ENCODE results near the gene TMEM168.
"Not testable (repeated sequence)": the region's sequence is repeated elsewhere in the genome, so short reads cannot be mapped to it uniquely, and the experiment has no call there.

The TMEM168 gene, protein sequence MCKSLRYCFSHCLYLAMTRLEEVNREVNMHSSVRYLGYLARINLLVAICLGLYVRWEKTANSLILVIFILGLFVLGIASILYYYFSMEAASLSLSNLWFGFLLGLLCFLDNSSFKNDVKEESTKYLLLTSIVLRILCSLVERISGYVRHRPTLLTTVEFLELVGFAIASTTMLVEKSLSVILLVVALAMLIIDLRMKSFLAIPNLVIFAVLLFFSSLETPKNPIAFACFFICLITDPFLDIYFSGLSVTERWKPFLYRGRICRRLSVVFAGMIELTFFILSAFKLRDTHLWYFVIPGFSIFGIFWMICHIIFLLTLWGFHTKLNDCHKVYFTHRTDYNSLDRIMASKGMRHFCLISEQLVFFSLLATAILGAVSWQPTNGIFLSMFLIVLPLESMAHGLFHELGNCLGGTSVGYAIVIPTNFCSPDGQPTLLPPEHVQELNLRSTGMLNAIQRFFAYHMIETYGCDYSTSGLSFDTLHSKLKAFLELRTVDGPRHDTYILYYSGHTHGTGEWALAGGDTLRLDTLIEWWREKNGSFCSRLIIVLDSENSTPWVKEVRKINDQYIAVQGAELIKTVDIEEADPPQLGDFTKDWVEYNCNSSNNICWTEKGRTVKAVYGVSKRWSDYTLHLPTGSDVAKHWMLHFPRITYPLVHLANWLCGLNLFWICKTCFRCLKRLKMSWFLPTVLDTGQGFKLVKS

DNA sequence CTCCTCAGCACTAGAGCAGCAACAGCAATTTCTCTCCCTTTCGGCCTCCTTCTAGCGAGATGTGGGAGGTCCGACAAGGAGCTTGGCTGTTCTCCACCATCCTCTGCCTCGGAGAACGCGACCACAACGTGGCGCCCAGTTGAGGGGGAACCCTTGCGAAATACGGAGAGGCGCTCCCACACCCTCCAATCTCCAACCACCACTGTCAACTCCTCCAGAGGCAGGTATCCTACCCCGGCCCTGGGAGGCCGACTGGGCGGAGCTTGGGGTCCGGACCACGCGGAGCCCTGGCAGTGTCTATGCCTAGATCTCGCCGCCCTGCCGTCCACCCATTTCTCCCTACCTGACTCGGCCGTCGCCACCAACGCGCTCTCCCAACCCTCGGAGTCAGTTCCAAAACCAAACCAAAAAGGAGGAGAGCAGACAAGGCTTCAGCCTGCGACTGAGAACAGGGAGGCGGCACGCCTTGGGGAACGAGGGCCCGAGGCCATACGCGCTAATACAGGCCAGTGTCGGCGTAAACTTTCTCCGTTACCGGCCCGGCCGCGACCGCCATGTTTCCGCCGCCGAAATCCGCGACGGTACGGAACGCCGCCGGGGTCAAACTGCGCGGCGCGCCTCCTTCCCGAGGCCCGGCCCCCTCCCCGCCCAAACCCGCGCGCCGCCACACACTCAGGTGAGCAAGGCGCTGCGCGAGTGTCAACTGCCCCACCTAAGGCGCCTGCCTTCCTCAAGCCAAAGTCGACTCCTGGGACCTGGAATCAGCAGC lies at the start of gene TMEM168:
Gene TMEM168, minus strand, starts transcription at position 577 of the 769 bp plus-strand sequence. CDS start 5,568 bp downstream, outside the sequence.
- DNase-seq (ENCODE audit: extremely low read depth in 1 of 2, low read depth in 1 of 2): peak; percentile 65

DNA sequence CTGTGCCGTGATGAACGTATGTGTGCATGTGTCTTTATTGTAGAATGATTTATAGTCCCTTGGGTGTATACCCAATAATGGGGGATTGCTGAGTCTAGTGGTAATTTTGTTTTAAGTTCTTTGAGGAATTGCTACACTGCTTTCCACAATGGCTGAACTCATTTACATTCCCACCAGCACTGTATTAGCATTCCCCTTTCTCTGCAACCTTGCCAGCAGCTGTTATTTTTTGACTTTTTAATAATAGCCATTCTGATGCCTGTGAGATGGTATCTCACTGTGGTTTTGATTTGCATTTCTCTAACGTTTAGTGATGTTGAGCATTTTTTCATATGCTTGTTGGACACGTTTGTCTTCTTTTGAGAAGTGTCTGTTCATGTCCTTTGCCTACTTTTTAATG lies 45.7 kb upstream of the TMEM168 start:
- not testable (repeated sequence) for DNase-seq (ENCODE audit: extremely low read depth in 1 of 2, low read depth in 1 of 2)

DNA sequence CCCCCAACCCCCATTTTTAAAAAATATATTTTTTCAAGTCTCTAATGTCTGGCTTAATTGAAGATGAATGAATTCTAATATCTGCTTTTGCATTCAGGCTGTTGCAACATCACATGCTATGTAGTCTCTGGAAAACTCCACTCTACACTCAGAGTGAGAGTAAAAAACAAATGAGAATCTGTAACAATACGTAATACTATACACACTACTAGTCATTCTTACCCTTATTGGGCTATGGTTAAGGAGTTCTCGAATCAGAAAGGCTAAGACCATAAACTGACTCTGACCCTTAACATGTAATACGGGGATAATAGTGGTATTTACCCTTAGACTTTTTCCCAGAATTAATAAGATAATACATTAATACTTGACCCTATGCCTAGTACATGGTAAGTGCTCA lies 42.9 kb upstream of the TMEM168 start:
- DNase-seq (ENCODE audit: extremely low read depth in 1 of 2, low read depth in 1 of 2): no peak

DNA sequence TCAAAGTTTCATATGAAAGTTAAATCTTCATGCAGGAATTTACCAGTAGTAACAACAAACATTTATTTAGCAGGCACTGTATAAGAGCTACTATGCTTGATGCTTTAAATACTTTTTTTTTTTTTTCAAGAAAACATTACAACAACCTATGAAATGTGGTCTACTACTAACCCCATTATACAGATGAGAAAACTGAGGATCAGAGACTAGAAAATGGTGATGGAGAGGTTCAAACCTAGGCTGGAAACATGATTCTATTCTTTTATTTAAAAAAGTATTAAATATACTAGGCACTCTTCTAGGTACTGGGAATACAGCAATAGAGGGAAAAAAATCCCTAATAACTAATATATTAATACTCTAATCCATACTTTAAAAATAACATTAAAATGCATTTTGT lies 40.6 kb upstream of the TMEM168 start:
- DNase-seq (ENCODE audit: extremely low read depth in 1 of 2, low read depth in 1 of 2): no peak

DNA sequence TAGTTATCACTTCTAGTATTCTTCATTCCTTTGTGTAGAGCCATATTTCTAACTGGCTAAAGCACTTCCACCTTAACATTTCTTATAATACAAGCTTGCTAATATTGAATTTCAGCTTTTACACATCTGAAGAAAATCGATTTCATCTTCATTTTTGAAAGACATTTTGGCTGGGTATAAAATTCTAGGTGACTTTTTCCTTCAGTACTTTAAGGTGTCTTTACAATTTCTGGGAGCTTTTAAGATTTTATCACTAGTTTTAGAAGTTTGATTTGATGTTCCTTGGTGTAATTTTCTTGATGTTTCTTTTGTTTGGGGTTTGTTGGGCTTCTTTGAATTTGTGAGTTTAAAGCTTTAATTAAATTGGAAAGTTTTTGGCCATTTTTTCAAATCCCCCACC lies 38.5 kb upstream of the TMEM168 start:
- DNase-seq (ENCODE audit: extremely low read depth in 1 of 2, low read depth in 1 of 2): no peak

DNA sequence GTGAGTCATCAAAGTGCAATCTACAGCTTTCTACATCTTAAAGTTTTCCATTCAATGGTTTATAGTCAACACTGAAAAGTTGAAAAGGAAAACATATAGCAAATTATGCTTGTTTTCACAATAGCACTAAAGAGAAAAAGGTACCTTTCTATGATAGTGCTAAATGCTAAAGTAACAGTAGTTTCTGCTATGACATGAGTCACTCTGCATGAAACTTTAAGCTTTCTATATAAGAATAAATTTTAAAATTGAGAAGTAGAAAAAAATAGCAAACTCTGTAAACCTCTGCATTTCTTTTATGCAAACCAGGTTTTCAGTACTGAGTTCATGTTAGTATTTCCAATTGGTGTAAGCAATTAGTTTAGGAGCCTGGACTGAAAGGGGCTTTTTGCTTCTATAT lies 31.2 kb upstream of the TMEM168 start:
- no peak for DNase-seq (ENCODE audit: extremely low read depth in 1 of 2, low read depth in 1 of 2)

DNA sequence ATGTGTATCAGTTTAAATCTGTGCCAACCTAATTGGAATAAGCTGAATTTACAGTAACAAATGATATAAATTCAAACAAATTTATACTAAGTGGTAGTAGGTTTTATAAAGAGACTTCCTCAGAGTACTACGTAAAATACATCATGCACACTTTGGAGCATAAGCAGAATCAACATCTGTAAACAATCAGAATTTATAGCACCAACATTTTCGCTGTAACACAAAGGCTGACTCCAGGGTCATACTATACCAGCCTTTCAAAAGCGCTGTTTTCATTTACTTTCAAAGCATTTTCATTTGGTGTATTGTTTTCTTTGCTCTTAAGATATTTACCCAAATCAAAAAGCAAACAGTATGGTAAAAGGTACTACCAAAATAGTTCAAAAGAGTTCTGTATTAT lies 29.3 kb upstream of the TMEM168 start:
- DNase-seq (ENCODE audit: extremely low read depth in 1 of 2, low read depth in 1 of 2): no peak

DNA sequence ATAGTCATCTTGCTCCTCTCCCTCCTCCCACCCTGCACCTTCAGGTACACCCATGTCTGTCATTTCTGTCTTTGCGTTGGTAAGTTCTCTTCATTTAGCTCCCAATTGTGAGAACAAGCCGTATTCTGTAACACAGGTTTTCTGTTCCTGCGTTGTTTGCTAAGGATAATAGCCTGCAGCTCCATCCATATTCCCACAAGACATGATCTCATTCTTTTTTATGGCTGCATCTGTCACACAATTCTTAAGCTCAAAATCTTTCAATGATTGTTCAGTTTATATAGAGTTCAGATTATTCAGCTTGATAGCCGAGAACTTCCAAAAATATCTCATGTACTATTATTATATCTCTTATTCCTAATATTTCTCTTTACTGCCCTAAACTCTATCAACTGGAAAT lies 16.0 kb upstream of the TMEM168 start:
- DNase-seq (ENCODE audit: extremely low read depth in 1 of 2, low read depth in 1 of 2): no peak

DNA sequence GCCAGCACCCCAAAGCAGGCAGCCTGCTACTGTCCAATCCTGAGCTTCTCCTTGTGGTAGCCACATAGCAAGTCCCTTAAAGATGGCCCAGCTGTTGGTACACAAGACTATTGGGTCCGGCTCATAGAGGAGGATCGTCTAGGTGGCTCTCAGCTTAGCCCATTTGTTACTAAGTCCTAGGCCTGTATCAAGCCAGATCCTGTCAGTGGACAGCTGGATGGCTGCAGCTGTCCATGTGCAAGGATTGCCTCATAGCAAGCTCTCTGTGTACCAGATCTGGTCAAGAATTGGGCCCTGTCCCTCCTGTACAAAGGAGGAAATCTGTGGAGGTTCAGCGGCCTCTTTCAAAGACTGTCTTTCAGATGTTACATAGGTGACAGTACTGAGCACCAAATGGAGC lies 12.2 kb upstream of the TMEM168 start:
- no peak for DNase-seq (ENCODE audit: extremely low read depth in 1 of 2, low read depth in 1 of 2)

DNA sequence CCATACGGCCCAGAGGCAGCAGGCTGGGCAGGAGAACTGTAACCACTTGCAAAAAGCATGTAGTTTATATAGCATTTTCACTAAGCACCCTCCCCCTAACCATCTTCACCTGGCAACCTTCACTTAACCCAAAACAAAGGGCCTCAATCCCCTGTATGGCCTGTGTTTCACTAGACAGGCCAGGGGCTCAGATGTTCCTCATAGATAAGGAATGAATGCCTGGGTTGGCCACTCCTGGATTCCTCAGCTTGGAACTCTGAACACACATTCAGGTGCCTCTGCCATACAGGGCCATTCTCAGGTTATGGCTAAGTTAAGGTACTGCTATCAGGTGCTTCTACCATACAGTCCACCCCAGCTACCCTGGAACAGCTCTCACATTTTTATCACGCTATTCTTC lies 10.3 kb upstream of the TMEM168 start:
- DNase-seq (ENCODE audit: extremely low read depth in 1 of 2, low read depth in 1 of 2): no peak

DNA sequence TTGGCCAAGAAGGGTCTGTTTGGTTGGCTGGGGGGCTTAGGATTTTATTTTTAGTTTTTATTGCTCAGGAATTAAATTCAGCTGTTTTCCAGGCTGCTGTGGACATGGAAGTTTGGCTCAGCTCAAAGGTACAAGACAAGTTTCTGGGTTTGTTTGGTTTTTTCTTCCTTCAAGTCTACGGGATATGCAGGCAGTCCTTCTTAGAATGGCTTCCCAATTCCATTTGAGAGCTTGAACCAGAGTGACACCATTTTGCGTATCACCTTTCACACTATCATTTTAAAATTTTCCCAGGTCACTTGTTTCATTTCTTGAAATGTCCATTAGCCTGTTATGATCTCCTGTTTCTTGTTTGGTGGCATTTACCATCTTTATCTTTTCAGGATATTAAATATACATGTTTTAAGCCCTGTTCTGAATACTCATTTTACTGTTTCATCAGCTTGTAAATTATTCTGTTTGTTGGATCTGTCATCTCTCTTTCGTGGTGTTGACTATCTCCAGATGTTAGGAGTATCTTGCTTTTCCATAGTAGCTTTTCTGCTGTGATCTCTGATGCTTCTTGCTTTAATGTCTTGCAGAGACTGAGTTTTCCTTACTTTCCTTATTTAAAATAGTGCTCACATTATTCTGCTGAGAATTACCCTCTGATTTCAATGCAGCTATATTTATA lies 9.4 kb upstream of the TMEM168 start:
- DNase-seq (ENCODE audit: extremely low read depth in 1 of 2, low read depth in 1 of 2): no peak

DNA sequence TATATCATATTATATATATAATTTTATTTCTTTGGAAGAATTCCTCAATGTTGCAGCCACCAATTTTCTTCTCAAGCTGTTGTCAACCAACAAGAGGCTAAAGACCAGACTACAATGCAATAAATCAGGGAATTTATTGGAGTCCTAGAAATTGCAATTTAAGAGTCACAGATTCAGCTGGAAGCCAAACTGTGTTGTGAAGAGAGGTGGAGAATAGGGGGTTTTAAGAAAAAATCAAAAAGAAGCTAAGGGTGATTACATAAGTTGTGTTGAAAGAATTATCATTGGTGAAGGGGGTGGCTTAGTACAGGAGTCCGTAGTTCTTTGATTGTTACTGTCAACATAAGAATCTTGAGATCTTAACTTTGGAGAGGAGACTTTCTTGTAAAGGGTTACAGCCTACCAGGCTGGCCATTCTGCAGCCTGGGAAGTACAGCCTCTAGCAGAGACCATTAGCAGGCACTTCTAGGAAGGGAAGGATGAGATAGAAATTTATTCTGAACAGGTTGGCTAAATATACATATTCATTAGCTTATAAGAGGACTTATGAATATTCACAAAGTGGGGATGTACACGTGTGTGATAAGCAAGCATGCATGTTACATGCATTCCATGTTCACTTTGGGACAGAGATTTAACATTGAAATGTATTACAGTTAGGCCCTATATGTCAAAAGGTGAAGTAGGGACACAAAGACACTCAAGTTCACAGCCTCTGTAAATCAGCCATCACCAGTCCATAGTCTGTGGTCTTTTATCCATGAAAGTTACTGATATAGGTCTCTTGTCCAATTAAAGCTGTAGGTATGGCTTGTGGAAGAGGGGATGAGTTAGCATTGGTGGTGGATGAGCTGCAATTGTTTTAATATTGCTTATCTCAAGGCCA lies 8.3 kb upstream of the TMEM168 start:
- DNase-seq (ENCODE audit: extremely low read depth in 1 of 2, low read depth in 1 of 2): no peak

DNA sequence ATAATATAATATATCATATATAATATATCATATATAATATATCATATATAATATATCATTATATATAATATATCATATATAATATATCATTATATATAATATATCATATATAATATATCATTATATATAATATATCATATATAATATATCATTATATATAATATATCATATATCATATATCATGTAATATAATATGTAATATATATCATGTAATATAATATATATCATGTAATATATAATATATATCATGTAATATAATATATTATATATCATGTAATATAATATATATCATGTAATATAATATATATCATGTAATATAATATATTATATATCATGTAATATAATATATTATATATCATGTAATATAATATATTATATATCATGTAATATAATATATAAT lies 6.4 kb upstream of the TMEM168 start:
- not testable (repeated sequence) for DNase-seq (ENCODE audit: extremely low read depth in 1 of 2, low read depth in 1 of 2)

DNA sequence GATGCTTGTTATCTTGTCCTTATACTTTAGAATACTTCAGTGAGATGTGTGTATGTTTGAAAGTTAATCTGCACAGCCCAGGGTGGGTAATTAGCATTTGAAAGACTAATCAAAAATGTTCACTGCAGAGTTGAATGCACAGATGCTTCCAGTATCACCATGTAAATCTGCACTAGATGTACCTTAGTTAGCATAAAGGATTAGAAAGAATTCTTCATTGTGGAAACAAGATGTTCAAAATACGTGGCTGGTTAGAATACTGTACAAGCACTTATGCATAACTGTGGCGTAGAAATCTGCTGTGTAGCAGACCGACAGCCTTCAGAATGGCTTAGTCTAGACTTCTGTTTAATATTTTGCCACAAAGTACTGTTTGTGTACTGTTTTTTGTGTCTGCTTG lies 2.2 kb upstream of the TMEM168 start:
- DNase-seq (ENCODE audit: extremely low read depth in 1 of 2, low read depth in 1 of 2): no peak

DNA sequence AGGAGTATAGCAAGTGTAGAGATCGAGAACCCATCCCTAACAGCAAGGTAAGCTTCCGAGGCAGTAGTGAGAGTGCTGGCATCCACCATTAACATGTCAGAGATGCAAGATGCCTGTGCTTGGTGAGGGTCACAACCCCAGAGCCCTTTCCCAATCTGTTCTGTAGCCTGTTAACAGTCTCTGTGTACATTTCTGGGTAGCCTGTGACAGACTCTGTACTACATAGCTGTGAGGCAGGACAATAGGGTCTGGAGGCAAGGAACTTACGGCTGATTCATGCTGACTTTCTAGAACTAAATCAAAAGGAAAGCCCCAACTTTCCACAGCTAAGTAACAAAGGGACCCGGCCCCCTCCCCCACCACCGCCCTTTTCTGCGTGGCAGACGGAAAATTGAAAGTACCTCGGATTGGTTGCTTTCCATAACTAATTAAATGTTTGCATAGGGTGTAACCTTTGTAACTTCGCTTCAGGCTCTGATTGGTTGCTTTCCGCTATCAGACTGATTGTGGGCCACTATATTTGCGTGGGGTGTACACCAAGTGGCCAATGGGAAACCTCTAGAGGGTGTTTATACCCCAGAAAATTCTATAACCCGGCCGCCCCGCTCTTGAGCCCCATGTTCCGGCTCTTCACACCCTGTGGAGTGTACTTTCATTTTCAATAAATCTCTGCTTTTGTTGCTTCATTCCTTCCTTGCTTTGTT lies 1.4 kb upstream of the TMEM168 start:
- DNase-seq (ENCODE audit: extremely low read depth in 1 of 2, low read depth in 1 of 2): no peak

DNA sequence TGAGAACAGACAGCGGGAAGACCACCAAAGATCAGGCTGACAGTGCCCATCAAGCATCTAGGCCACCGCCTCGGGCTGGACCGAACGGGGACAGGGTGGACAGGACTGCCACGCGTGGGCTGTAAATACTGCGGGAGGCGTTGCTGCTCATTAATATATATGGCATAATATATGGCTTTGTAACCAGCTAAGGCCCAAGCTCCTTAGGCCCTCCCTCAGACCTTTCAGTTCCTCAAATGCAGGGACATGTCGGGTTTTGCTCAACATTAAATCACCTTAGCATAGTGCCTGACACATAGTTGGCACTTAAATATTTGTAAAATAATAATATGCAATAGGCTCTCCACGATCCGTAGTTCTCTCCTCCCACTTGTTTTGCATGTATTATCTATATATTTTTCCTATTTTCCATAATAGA lies 402 bp upstream of the TMEM168 start:
- DNase-seq (ENCODE audit: extremely low read depth in 1 of 2, low read depth in 1 of 2): no peak

DNA sequence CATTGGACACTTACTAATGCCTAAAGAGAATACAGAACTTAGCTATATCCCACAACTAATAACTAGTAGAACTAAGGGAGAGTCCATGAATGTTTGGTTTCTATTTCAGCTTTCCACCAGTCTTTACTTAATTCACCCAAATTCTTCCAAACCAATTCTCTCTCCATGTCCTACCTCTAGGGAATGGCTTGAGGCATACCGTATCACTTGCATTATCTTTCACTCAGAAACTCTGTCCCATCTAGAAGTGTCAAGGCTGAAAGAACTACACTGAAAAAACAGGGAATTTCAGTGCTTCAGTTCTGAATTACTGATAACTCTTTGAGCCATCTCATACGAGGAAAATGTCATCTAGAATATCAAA lies 758 bp downstream of the TMEM168 start:
- DNase-seq (ENCODE audit: extremely low read depth in 1 of 2, low read depth in 1 of 2): no peak

DNA sequence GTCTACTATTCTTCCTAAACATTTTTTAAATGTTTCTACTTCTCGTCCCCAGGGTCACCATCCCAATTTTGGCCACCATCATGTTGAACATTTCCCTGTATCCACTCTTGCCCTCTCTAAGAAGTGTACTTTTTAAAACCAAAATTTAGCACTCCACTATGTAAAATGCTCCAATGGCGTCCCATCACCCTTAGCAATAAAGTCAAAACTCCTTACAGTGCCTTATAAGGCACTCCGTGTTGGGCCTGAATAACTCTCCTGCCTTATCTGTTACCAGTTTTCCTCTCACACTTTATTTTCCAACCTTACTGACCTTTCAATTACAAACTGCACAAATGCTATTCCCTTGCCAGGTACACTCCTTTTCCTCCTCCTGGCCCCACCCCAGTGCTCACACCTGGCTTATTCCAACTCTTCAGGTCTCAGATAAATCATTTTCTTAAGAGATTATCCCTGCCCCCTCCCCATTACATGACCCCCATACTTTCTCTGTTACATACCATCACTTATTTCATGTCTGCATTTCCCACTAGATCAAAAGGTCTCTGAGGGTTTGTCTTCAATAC lies 1.3 kb downstream of the TMEM168 start:
- no peak for DNase-seq (ENCODE audit: extremely low read depth in 1 of 2, low read depth in 1 of 2)

DNA sequence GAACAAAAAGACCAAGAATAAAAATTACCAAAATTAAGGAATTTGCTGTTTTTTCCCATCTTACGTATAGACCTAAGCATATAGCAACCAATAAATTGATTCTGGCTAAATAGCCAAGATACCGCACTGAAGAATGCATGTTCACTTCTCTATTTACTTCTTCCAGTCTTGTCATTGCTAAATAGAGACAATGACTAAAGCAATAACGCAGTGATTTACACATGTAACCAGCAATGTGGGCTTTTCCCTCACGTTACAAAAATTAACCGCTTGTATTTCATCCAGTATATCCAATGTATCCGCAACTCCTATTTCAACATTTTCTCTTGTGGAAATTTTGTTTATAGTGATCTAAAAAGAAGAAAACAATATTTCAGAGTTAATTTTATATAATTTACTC lies 5.6 kb downstream of the TMEM168 start:
- DNase-seq (ENCODE audit: extremely low read depth in 1 of 2, low read depth in 1 of 2): no peak
